Left forelimb (tissue), 1 donor: ENCODE data around the gene SH3BGRL3.
A peak's percentile ranks its signal among the peaks of the same experiment; 100 is the strongest.
"Not testable (repeated sequence)": the region's sequence is repeated elsewhere in the genome, so short reads cannot be mapped to it uniquely, and the experiment has no call there.

Source experiments
- DNase-seq: peaks from one replicate; pipeline ENCODE4 v3.0.0-alpha.2; 2018; ENCODE audit warnings: low spot score

Gene SH3BGRL3

DNA sequence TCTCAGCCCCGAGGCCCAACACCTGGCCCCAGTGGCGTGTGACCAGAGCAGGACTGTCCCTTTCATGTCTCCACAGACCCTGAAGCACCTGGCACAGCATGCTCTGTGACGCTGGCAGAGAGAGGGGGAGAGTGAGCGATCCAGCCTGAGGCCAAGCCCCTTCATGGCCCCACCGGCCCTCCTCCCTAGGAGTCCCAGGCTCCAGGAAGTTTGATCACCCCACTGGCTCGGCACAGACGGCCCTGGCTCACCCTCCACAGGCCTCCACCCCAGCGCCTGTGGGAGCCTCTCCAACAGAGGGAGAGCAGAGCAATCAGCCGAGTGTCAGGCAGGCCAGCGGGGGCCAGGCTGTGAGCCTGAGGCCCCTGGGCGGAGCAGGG, 11.0 kb downstream of the SH3BGRL3 start:
- DNase-seq = peak; percentile 68

DNA sequence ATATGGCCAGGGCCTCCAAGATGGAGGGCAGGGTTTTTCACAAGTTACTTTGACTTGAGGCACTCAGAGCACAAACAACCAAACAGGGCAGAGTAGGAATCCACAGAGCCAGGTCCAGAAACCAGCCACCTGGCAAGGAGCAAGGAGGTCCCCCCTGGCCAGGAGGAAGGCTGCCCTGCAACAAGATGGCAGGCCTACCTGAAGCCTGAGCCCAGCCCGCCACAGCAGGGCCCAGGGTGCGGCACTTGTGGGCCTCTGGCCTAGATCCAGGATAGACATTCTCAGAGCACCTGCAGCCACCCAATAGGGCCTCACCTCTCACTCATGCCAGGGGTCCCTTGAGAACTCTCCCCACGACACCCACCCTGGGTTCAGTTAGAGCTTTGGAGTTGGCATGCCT, 11.5 kb downstream of the SH3BGRL3 start:
- DNase-seq = no peak

- DNase-seq = no peak
These were observed 12.1 kb downstream of the SH3BGRL3 start for GRCh38 chr1:26291939-26292338.

DNA sequence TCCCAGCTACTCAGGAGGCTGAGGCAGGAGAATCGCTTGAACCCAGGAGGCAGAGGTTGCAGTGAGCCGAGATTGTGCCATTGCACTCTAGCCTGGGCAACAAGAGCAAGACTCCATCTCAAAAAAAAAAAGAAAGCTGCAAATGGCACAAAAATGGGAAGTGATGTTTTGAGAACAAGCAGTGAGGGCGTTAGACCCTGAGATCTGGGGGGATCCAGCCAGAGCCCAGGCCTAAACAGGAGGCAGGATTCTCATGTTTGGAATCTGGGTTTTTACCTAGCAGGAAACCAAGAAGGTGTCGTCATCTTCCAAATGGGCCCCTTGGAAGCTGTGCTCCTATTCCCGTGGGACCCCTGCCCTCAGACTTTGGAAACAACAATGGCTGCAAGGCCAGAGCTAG, 12.8 kb downstream of the SH3BGRL3 start:
- not testable (repeated sequence) for DNase-seq

GRCh38 chr1:26293911-26294463, 14.1 kb downstream of the SH3BGRL3 start:
- DNase-seq = no peak

DNA sequence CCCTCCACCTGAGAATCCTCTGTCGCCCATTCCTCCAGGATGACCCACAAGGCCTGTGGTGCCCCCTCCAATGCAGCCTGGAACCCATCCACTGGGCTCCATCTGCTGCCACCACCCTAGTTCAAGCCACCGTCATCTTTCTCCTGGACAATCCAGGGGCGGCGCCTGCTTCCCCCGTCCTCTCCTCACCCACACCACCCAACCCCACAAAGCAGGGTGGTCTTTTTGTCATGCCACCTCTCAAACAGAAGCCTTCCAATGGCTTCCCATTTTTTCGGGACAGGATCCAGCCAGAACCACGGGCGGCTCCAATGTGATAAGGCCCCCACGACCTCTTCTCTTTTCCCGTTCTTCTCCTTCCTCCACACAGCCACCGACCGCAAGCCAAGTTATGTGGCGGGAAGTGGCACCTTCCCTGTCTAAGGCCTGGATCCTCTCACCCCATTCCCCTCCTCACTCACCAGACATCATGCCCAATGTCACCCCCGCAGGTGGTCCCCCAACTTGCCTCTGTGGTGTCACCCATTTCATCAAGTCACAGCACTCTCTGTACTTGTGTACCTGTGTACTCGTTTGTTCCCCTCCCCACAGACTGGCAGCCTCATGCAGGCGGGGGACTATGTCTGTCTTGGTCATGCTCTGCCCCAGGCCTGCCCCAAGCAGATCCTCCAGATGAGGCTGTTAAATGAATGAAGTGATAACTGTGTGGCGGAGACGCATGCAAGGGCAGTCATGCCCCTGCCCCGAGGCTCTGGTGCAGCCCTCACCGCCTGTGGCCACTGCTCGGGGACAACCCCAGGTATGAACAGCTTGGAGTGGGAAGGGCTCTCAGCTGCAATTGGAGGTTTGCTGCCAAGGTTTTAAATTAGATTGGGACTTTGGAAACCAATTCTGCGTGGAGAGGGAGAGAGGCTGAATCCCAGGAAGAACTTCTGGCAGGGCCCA, 15.6 kb downstream of the SH3BGRL3 start:
- no peak for DNase-seq

DNA sequence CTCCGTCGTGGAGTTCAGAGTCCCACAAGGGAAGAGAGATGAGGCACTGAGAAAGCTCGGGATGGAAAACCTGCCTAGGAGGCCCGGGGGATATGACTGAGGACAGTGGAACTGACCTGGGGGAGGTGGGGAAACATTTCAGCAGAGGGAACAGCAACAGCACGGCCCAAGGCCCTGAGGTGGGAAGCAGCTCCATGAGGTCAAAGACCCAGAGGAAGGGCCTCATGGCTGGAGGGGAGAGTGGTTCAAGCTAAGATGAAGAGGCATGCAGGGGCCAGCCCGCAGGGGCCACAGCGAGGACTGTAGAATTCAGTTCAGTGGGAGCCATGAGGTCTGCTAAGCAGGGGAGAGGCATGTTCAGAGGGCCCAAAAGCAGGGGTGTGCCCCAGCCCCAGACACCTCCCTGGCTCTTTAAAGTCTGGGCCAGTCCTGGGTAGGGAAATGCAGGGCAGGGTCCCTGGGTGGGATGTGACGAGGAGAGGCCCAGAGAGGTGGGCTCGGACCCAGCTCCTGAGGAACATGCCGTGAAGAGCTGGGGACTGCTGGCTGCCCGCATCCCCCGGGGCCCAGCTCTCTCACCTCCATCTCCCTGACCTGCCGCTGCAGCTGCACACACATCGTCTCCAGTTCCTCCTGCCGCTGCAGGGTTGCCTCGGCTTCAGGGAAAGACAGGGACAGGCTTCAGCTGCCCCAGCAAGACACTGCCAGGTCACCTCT, 16.6 kb downstream of the SH3BGRL3 start:
- DNase-seq = no peak

- DNase-seq = no peak
These were observed 17.3 kb downstream of the SH3BGRL3 start for GRCh38 chr1:26297057-26297790.

DNA sequence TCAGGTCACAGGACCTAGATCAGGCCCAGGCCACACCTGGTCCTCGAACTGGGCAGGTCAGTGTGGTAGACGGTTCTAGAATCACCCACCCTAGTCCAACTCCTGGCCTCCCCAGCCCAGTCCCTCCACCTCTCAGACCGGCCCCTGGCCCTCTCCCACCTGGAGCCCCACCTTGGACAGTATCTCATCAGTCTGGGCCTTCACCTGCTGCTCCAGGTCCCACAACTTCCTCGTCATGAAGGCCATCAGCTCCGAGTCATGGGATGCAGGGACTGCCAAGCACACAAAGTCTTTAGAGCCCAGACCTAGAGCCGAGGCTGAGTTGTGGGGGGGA, 17.9 kb downstream of the SH3BGRL3 start:
- no peak for DNase-seq

GRCh38 chr1:26300578-26301275, 20.8 kb downstream of the SH3BGRL3 start:
- no peak for DNase-seq

GRCh38 chr1:26302733-26303405, 23.0 kb downstream of the SH3BGRL3 start:
- no peak for DNase-seq

DNA sequence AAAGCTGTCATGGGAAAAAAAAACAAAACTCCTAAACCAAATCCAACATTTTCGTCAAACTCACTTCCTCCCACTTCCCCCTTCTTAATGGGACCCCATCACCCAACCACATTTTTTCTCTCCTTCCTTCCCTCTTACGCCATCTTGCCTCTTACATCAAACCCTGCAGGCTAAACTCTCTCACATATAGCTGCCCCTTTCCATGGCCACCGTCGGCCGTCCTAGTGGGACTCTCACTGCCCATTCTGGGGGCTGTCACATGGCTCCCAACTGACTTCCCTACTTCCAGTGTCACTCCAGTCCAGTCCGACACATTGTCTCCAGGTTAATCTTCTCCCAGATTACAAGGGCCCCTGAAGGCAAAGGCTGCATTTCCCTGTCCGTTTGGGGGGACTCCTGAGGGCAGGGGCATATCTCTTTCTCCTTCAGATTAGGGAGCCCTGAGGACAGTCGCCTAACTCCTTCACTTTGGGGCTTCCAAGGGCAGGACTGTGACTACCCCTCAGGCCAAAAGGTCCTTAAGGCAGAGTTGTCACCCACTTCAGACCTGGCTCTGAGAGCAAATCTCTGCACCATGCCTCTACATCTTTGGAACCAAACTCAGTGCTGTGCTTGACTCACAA, 25.9 kb downstream of the SH3BGRL3 start:
- DNase-seq = no peak

DNA sequence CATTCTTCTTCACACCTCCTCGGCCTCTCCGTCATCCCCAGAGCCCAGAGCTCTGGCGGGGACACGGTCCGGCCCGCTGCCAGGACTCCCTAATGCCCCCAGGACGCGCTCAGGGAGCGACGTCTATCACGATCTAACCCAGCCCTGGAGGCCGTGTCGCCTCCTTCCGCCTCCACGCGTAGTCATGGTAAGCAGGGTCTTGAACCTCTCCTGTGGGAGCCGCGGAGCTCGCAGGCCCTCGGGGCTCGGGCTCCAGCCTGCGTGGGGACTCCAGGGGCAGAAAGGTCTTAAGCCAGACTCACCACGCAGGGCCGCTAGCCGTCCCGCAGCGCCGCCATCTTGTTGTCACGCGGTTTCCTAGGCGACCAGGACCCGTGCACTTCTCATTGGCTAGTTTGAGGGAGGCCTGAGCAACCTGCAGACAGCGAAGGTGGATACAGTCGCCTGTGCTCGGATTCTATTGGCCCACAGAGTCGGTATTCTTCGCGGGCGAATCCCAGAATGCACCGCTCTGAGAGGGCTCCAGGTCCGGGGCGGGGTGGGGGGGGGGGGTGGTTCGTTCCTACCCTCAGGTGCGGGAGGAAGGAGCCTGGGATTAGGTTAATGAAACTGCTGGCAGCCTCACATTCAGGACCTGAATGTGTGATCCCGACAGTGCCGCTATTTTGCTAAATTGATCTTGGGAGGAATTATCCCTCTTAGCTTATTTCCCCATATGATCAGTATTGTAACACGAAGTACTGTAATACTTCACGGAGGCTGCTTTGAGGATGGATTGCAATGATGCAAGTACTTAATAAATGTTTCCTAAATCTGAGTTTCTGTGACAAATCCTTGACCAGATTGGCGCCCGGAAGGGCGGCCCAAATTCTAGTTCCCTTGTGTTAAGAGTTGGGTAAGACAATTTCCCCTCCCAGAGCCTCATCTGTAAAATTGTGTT, 26.7 kb downstream of the SH3BGRL3 start, which contains the start of gene UBXN11:
TSS of gene UBXN11 (minus strand) at position 347 of the 940 bp plus-strand sequence. CDS start 3,753 bp downstream, outside the sequence.
- peak; percentile 87 for DNase-seq

- no peak for DNase-seq
These were observed 27.5 kb downstream of the SH3BGRL3 start for GRCh38 chr1:26307363-26307781.

GRCh38 chr1:26307966-26308899, 28.3 kb downstream of the SH3BGRL3 start:
- DNase-seq = not testable (repeated sequence)

GRCh38 chr1:26314501-26314900, 34.6 kb downstream of the SH3BGRL3 start:
- no peak for DNase-seq

- DNase-seq = no peak
These were observed 36.3 kb downstream of the SH3BGRL3 start for GRCh38 chr1:26315874-26316850.
